ENCODE results near the gene FBL.

The FBL gene

GRCh38 chr19:39837978-39838377, 8.2 kb downstream of the FBL start:
- Histone ChIP-seq H3K9ac (ENCODE audit: low read depth, low read length) (no peak overlapping the region), H3K4me1 (ENCODE audit: control insufficient read depth, insufficient read depth, low read length) (peaks cover 14% of the 10 kb centered on the region), H3K36me3 (ENCODE audit: insufficient read depth, low read length) (peaks cover 48% of the 10 kb centered on the region)

DNA sequence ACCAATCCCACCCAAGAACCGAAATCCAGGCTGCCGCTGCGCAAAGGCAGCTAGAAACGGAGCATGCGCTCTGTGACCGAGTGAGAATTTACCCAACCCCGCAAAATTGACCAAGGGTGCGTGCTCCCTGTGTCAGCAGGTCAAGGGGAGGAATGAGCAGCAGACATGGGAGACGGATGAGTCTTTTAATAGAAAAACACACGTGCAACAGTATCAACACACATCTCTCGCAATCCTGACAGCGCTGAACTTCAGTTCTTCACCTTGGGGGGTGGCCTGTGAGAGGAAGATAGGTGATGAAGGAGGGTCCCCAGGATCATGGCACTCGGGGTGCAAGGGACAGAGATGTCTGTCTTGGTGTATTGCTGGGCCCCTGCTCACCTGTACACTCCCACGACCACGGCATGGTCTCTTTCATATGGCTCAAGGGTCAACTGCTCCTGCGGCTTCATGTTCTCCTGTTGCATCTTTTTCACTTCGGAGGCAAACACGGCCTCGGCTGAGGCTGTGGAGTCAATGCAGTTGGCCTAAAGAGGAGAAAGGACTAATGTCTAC, 11.8 kb downstream of the FBL start:
- Histone ChIP-seq H3K27me3 (ENCODE audit: control insufficient read depth, insufficient read depth, low read length) (no peaks in the 10 kb centered on the region), H3K9me3 (replicated peaks; ENCODE audit: low read length) (no peaks in the 10 kb centered on the region), H3K36me3 (ENCODE audit: insufficient read depth, low read length) (peaks cover 62% of the 10 kb centered on the region), H3K4me1 (ENCODE audit: control insufficient read depth, insufficient read depth, low read length) (peaks cover 13% of the 10 kb centered on the region), H3K4me3 (ENCODE audit: low read length) (peak overlapping the region; percentile 86), H3K4me2 (ENCODE audit: low read length) (peak overlapping the region; percentile 86), H3K9ac (ENCODE audit: low read depth, low read length) (no peak overlapping the region)

More at GRCh38 chr19:39837978-39838377, 8.2 kb downstream of the FBL start:
- Histone ChIP-seq H3K4me3 (ENCODE audit: low read length) (no peak overlapping the region), H3K4me2 (ENCODE audit: low read length) (no peak overlapping the region), H3K27me3 (ENCODE audit: control insufficient read depth, insufficient read depth, low read length) (no peaks in the 10 kb centered on the region), H3K9me3 (replicated peaks; ENCODE audit: low read length) (no peaks in the 10 kb centered on the region)

GRCh38 chr19:39833464-39834286, 12.5 kb downstream of the FBL start, which contains the start of gene DYRK1B:
Gene DYRK1B, minus strand, starts transcription at chr19:39834162. Its CDS starts 2,295 bp downstream, at chr19:39831867.
- H3K27me3 ChIP-seq (ENCODE audit: control insufficient read depth, insufficient read depth, low read length): no peaks in the 10 kb centered on the region
- peak within 1 kb of the TSS; percentile 86 for H3K4me3 ChIP-seq (ENCODE audit: low read length)
- H3K9ac ChIP-seq (ENCODE audit: low read depth, low read length): peak within 1 kb of the TSS; percentile 86
- no peaks in the 10 kb centered on the region for H3K9me3 ChIP-seq (replicated peaks; ENCODE audit: low read length)
- H3K36me3 ChIP-seq (ENCODE audit: insufficient read depth, low read length): peaks cover 56% of the 10 kb centered on the region
- H3K4me1 ChIP-seq (ENCODE audit: control insufficient read depth, insufficient read depth, low read length): peaks cover 13% of the 10 kb centered on the region
- peak within 1 kb of the TSS; percentile 86 for H3K4me2 ChIP-seq (ENCODE audit: low read length)

- peaks cover 13% of the 10 kb centered on the region for H3K4me1 ChIP-seq (ENCODE audit: control insufficient read depth, insufficient read depth, low read length)
- H3K9me3 ChIP-seq (replicated peaks; ENCODE audit: low read length): no peaks in the 10 kb centered on the region
- H3K27me3 ChIP-seq (ENCODE audit: control insufficient read depth, insufficient read depth, low read length): no peaks in the 10 kb centered on the region
- peak overlapping the region; percentile 86 for H3K4me3 ChIP-seq (ENCODE audit: low read length)
- H3K9ac ChIP-seq (ENCODE audit: low read depth, low read length): peak overlapping the region; percentile 86
- H3K4me2 ChIP-seq (ENCODE audit: low read length): peak overlapping the region; percentile 86
- H3K36me3 ChIP-seq (ENCODE audit: insufficient read depth, low read length): peaks cover 59% of the 10 kb centered on the region
Measured at GRCh38 chr19:39833160-39833463, 13.1 kb downstream of the FBL start.

DNA sequence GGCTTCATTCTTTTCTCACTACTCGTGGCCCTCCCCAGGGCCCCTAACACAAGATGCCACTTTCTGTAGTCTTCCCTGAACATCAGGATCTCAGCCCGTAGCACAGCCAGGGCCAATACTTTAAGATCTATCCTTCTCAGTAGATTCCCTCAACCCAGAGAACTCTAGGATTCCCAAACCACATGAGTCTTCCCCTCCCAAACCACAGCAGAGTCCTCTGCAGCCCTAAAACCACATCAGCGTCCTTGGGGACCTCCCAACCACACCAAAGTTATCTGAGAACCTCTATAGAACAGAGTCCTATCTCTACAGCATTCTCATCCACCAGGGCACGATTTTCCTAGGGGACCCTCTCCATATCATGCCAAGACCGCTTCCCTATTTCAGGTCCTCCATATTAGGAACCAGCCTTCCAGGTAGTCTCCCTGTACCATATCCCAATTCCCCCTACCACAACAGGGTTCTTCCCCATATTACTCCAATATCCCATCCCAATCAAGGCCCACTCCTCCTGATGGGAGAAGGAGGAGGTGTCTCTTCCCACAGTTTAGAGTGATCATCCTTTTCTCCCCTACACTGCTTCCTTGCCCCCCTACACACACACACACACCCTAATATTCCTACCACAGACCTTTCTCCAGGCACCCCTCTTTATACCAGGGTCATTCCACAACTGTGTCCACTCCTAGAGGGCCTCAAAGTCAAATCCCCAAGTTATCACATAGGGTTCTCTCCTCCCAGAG, 13.7 kb downstream of the FBL start:
- Histone ChIP-seq H3K9ac (ENCODE audit: low read depth, low read length) (peak overlapping the region; percentile 86), H3K4me1 (ENCODE audit: control insufficient read depth, insufficient read depth, low read length) (peaks cover 13% of the 10 kb centered on the region), H3K4me2 (ENCODE audit: low read length) (peak overlapping the region; percentile 86), H3K4me3 (ENCODE audit: low read length) (peak overlapping the region; percentile 86), H3K27me3 (ENCODE audit: control insufficient read depth, insufficient read depth, low read length) (no peaks in the 10 kb centered on the region), H3K9me3 (replicated peaks; ENCODE audit: low read length) (no peaks in the 10 kb centered on the region), H3K36me3 (ENCODE audit: insufficient read depth, low read length) (peaks cover 54% of the 10 kb centered on the region)

DNA sequence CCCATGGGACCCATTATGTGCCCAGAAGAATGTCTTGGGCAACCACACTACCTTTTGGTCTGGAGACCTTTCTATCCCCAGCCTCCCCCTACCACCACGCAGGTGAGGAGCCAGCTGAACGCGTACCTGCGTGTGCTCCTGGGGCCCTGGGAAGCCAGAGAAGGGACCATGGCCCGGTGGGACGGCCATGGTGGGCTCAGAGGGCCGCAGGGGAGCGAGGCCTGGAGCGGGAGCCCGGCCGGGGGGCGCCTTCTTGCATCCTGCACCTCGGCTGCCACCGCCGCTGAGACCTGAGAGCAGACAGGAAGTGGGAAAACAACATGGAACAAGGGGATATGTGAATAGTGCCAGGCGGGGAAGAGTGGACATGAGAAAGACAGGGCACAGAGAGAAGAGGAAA, 14.5 kb downstream of the FBL start:
- H3K36me3 ChIP-seq (ENCODE audit: insufficient read depth, low read length): peaks cover 49% of the 10 kb centered on the region
- no peak overlapping the region for H3K4me3 ChIP-seq (ENCODE audit: low read length)
- peaks cover 13% of the 10 kb centered on the region for H3K4me1 ChIP-seq (ENCODE audit: control insufficient read depth, insufficient read depth, low read length)
- no peaks in the 10 kb centered on the region for H3K9me3 ChIP-seq (replicated peaks; ENCODE audit: low read length)
- no peak overlapping the region for H3K9ac ChIP-seq (ENCODE audit: low read depth, low read length)
- H3K4me2 ChIP-seq (ENCODE audit: low read length): peak overlapping the region; percentile 86
- H3K27me3 ChIP-seq (ENCODE audit: control insufficient read depth, insufficient read depth, low read length): no peaks in the 10 kb centered on the region

DNA sequence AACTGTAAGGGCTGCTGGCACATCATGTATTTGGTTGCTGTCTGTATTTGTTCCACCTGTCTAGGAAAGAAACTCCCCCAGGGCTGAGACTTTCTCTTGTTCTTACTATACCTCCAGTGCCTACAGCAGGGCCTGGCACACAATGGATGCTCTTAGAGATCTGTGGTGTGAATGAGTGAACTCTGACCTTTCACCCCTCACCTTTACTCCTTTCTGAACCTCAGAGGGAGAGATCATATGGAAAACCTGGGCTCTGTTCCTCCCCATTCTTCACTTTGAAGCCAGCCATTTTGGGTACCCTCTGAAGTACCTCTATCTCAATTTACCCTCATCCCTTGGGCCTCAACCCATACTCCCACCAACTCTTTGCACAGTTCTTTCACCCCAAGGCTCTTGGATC, 15.3 kb downstream of the FBL start:
- H3K9ac ChIP-seq (ENCODE audit: low read depth, low read length): no peak overlapping the region
- no peaks in the 10 kb centered on the region for H3K9me3 ChIP-seq (replicated peaks; ENCODE audit: low read length)
- no peak overlapping the region for H3K4me2 ChIP-seq (ENCODE audit: low read length)
- H3K4me3 ChIP-seq (ENCODE audit: low read length): no peak overlapping the region
- peaks cover 13% of the 10 kb centered on the region for H3K4me1 ChIP-seq (ENCODE audit: control insufficient read depth, insufficient read depth, low read length)
- H3K36me3 ChIP-seq (ENCODE audit: insufficient read depth, low read length): peaks cover 46% of the 10 kb centered on the region
- H3K27me3 ChIP-seq (ENCODE audit: control insufficient read depth, insufficient read depth, low read length): no peaks in the 10 kb centered on the region

DNA sequence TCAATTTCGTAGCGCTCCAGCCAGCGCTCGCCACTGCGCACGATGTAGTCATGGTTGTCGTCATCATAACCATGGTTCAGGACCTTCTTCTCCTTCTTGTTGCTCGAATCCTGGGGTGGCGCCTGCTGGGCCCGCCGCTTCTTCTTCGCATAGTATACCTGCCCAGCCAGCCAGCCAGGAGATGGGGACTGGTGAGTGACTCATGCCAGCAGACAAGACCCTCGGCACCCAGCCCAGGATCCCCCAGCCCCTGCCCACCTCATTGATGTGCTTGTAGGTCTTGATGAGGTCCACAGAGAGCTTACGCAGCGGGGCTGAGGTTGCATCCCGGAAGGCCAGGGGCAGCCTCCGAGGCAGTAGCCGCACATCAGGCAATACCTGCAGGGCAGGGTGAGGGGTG, 15.8 kb downstream of the FBL start:
- peaks cover 49% of the 10 kb centered on the region for H3K36me3 ChIP-seq (ENCODE audit: insufficient read depth, low read length)

GRCh38 chr19:39829702-39830275, 16.4 kb downstream of the FBL start:
- no peaks in the 10 kb centered on the region for H3K9me3 ChIP-seq (replicated peaks; ENCODE audit: low read length)
- H3K36me3 ChIP-seq (ENCODE audit: insufficient read depth, low read length): peaks cover 49% of the 10 kb centered on the region
- H3K4me2 ChIP-seq (ENCODE audit: low read length): no peak overlapping the region
- H3K27me3 ChIP-seq (ENCODE audit: control insufficient read depth, insufficient read depth, low read length): no peaks in the 10 kb centered on the region
- H3K4me1 ChIP-seq (ENCODE audit: control insufficient read depth, insufficient read depth, low read length): peaks cover 17% of the 10 kb centered on the region
- H3K9ac ChIP-seq (ENCODE audit: low read depth, low read length): no peak overlapping the region
- no peak overlapping the region for H3K4me3 ChIP-seq (ENCODE audit: low read length)

More for the DNA sequence above, 15.8 kb downstream of the FBL start:
- no peaks in the 10 kb centered on the region for H3K9me3 ChIP-seq (replicated peaks; ENCODE audit: low read length)
- H3K4me2 ChIP-seq (ENCODE audit: low read length): no peak overlapping the region
- H3K4me3 ChIP-seq (ENCODE audit: low read length): no peak overlapping the region
- no peak overlapping the region for H3K9ac ChIP-seq (ENCODE audit: low read depth, low read length)
- peaks cover 13% of the 10 kb centered on the region for H3K4me1 ChIP-seq (ENCODE audit: control insufficient read depth, insufficient read depth, low read length)
- H3K27me3 ChIP-seq (ENCODE audit: control insufficient read depth, insufficient read depth, low read length): no peaks in the 10 kb centered on the region

DNA sequence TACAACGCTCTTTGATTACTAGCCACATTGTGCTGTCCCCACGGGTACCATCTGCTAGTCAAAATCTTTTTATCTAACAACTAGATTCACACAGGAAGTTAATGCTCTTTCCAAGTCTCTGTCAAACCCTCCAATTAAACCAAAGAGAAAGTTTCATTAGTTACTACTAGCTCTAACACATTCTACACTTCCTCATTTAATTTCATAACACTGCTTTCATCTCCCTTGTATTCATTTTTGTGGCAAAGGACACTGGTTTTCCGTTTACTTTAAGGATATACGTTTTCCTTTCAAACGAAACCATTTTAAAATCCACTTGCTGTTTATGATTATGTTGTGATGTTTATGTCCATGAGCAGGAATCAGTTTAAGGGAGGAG, 17.5 kb downstream of the FBL start:
- Histone ChIP-seq H3K36me3 (ENCODE audit: insufficient read depth, low read length) (peaks cover 44% of the 10 kb centered on the region), H3K9ac (ENCODE audit: low read depth, low read length) (no peak overlapping the region), H3K4me2 (ENCODE audit: low read length) (no peak overlapping the region), H3K9me3 (replicated peaks; ENCODE audit: low read length) (no peaks in the 10 kb centered on the region), H3K4me3 (ENCODE audit: low read length) (no peak overlapping the region), H3K27me3 (ENCODE audit: control insufficient read depth, insufficient read depth, low read length) (no peaks in the 10 kb centered on the region), H3K4me1 (ENCODE audit: control insufficient read depth, insufficient read depth, low read length) (peaks cover 17% of the 10 kb centered on the region)

DNA sequence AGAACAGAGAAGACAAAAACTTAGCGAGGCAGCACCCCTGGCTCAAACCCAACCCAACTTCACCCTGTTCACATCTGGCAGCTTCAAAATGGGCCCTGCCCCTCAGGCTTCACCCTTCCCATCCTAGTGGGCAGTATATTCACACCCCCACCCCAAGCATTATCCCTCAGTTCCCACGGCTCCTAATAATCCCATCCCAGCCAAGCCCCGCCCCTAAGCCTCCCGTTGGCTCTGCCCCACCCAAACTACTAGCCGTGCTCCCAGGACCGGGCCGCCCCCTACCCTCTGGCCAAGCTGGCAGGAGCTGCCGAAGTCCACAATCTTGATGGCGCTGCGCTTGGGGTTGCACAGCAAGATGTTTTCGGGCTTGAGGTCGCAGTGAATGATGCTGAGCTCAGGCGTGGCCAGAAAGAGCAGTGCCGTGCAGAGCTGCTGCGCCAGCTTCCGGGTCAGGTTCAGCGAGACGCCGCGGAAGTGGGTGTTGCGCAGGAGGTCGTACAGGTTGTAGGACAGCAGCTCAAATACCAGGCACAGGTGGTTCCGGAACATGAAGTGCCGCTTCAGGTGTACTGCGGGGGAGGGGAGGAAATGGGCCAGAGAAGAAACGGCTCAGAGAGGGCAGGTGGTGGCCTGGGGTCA, 18.0 kb downstream of the FBL start:
- Histone ChIP-seq H3K4me3 (ENCODE audit: low read length) (no peak overlapping the region), H3K9me3 (replicated peaks; ENCODE audit: low read length) (no peaks in the 10 kb centered on the region), H3K4me2 (ENCODE audit: low read length) (no peak overlapping the region), H3K36me3 (ENCODE audit: insufficient read depth, low read length) (peaks cover 44% of the 10 kb centered on the region), H3K9ac (ENCODE audit: low read depth, low read length) (no peak overlapping the region), H3K4me1 (ENCODE audit: control insufficient read depth, insufficient read depth, low read length) (peaks cover 20% of the 10 kb centered on the region), H3K27me3 (ENCODE audit: control insufficient read depth, insufficient read depth, low read length) (no peaks in the 10 kb centered on the region)
